RWPE1 (cell line): ENCODE results near the gene RAB17.
"Not testable (repeated sequence)": the region's sequence is repeated elsewhere in the genome, so short reads cannot be mapped to it uniquely, and the experiment has no call there.

Experiments
- CTCF ChIA-PET: fragments of 350-600 bp; sonication (Branson Sonifier 250); formaldehyde crosslinking; extraction: SDS; loops from one replicate; lab custom pipeline; 2021; lab: Yijun Ruan, JAX
- POLR2A ChIA-PET: fragments of 400-600 bp; formaldehyde crosslinking; extraction: SDS; loops from one replicate; lab custom pipeline; 2020; ENCODE audit warnings: antibody characterized with exemption; ENCODE audit not compliant: low non-redundant PET; lab: Yijun Ruan, JAX
- DNase-seq: peaks from one replicate; pipeline ENCODE4 v3.0.0; 2012; ENCODE audit warnings: low spot score
- H3K27ac ChIP-seq: fragments of 450-650 bp; 2 replicates; pipeline ENCODE4 v1.5.1; 2017
- CTCF ChIP-seq: fragments of 450-650 bp; conservative IDR thresholded peaks from 2 replicates; pipeline ENCODE4 v1.5.1; 2017; ENCODE audit warnings: low read depth, mild to moderate bottlenecking

Gene RAB17

GRCh38 chr2:237616373-237616733 is 25.8 kb upstream of the RAB17 start:
- no peak for DNase-seq
- ChIA-PET CTCF (no interaction called here), POLR2A (no interaction called here)
- TF ChIP-seq CTCF: no peak
- H3K27ac ChIP-seq: no peak overlapping the region

- H3K27ac ChIP-seq: no peak overlapping the region
- CTCF ChIA-PET: no interaction called here
- TF ChIP-seq CTCF: no peak
- POLR2A ChIA-PET: no interaction called here
- no peak for DNase-seq
Observed at GRCh38 chr2:237615631-237616249, 25.2 kb upstream of the RAB17 start.

- TF ChIP-seq CTCF: no peak
- ChIA-PET POLR2A (no interaction called here), CTCF (interaction anchor here (0.5 kb wide), 2 partner anchors 82 to 86 kb away, joined by 3 read pairs; no protein-coding TSS in a partner anchor)
- no peak for DNase-seq
- no peak overlapping the region for H3K27ac ChIP-seq
Observed at GRCh38 chr2:237614151-237614720, 23.7 kb upstream of the RAB17 start.

- POLR2A ChIA-PET: no interaction called here
- H3K27ac ChIP-seq: no peak overlapping the region
- TF ChIP-seq CTCF: no peak
- CTCF ChIA-PET: interaction anchor here (0.5 kb wide), 2 partner anchors 82 to 86 kb away, joined by 3 read pairs; no protein-coding TSS in a partner anchor
- DNase-seq: no peak
Observed at GRCh38 chr2:237613679-237614078, 23.1 kb upstream of the RAB17 start.

GRCh38 chr2:237612527-237613357 is 22.2 kb upstream of the RAB17 start:
- no peak for TF ChIP-seq CTCF
- H3K27ac ChIP-seq: no peak overlapping the region
- ChIA-PET CTCF (no interaction called here), POLR2A (no interaction called here)
- no peak for DNase-seq

- CTCF ChIA-PET, DNase-seq, H3K27ac ChIP-seq, POLR2A ChIA-PET: not testable (repeated sequence)
Observed at GRCh38 chr2:237606522-237606921, 16.0 kb upstream of the RAB17 start.
